Ecto neural progenitor cell (in vitro differentiated cells): ENCODE results near the gene MDGA2.
"Not testable (repeated sequence)": the region's sequence is repeated elsewhere in the genome, so short reads cannot be mapped to it uniquely, and the experiment has no call there.

ENCODE experiments used
- DNase-seq: peaks from one replicate; pipeline ENCODE4 v3.0.0-alpha.2; 2018; ENCODE audit warnings: low spot score

The MDGA2 gene

DNA sequence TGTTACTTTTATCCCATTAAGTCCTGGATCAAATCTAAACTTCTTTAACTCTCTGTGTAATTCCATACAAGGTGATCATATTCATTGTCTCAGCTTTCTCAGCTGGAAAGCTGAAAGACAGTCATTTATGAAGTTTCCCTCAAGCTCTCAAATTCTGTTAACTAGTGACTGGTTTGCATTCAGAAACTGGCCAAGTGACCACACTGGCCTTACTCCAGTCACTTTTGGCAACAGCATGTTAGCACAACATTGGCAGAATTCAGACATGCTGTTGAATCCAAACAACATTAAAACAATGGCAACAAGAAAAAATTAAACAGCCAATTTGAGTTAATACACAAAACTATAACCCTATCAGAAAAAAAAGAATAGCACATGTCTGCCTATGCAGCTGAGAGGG lies 343.3 kb downstream of the MDGA2 start:
- DNase-seq = no peak

DNA sequence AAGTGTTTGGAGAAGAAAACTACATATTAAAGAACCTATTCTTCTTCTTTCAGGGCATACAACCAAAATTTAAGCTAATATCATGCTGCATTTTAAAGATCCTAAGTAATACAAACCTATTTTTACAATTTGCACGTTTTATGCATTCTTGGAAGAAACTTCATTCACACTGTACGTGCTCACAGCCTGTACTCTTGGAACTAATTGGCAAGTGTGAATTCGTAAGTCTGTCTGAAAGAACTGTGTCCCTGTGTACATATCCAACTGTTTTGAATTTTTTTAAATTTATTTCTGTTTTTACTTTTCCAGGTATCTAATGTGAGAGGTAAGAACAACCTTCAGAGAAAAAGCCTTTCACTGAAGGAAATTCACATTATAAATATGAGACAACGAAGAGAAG lies 347.0 kb downstream of the MDGA2 start:
- DNase-seq = no peak

- no peak for DNase-seq
Observed at GRCh38 chr14:47327336-47327735, 348.1 kb downstream of the MDGA2 start.

DNA sequence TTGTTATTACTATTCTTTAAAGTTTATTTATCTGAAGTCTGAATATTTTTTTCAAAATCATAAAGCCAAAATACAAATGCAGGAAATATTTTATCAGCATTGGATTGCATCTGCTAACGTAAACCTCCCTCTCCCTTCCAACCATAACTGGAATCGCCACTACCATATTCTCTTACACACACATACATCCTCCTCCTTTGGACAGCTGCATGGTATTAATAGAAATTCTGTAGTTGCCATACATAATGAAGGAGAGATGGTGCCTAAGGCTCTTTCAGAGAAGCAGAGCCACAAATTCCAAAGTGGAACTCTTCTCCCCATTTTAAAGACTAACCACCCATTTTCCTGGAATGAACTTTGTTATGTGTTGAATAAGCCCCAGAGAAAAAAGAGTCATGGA lies 352.7 kb downstream of the MDGA2 start:
- no peak for DNase-seq

- no peak for DNase-seq
Observed at GRCh38 chr14:47302121-47302520, 373.3 kb downstream of the MDGA2 start.

- DNase-seq = no peak
Observed at GRCh38 chr14:47300796-47301195, 374.6 kb downstream of the MDGA2 start.

GRCh38 chr14:47297374-47297773 lies 378.0 kb downstream of the MDGA2 start:
- no peak for DNase-seq

DNA sequence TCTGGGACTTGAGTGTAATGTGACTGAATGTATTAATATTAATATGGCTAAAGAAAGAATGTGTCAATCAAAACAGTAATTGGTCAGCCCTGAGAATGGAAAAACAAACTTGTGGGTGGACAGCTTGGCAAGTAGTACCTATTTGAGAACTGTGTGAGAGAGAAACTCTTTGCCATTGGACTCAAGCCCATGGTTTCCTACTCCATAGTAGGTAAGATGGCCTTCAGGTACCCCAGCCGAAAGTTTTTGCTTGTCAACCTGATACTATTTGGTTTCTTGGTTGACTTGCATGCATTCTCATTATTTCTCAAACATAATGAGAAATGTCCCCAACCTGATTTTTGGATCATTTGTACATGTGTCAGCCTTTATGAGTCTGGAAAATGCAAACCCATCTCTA lies 391.1 kb downstream of the MDGA2 start:
- DNase-seq = no peak

DNA sequence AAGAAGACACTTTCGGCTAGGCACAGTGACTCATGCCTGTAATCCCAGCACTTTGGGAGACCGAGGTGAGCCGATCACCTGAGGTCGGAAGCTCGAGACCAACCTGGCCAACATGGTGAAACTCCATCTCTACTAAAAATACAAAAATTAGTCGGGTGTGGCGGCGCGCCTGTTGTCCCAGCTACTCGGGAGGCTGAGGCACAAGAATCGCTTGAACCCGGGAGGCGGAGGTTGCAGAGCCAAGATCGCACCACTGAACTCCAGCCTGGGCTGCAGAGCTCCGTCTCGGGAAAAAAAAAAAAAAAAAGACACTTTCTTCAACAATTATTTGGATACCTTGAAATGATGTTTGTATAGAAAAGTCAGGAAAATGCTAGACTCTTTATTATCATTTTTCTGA lies 393.6 kb downstream of the MDGA2 start:
- DNase-seq = not testable (repeated sequence)

GRCh38 chr14:47278233-47278842 lies 397.1 kb downstream of the MDGA2 start:
- DNase-seq = peak; percentile 74

GRCh38 chr14:47277703-47278102 lies 397.7 kb downstream of the MDGA2 start:
- no peak for DNase-seq

GRCh38 chr14:47276931-47277330 lies 398.5 kb downstream of the MDGA2 start:
- DNase-seq = no peak

DNA sequence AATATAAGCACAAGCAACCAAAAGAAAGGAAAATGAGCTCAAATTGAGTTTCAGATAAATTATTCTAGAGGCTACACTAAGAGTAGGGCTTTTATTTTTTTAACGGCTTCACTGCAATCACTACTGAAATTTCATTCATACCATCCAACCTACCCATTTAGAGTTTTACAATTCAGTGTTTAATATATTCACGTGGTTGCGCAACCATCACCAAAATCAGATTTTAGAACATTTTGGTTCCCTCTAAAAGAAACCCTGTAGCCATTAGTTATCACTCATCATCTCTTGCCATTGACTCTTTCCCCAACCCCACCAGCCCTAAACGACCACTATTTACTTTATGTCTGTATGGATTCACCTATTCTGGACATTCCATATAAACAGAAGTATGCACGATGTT lies 401.5 kb downstream of the MDGA2 start:
- no peak for DNase-seq

GRCh38 chr14:47270715-47271114 lies 404.7 kb downstream of the MDGA2 start:
- DNase-seq = no peak

DNA sequence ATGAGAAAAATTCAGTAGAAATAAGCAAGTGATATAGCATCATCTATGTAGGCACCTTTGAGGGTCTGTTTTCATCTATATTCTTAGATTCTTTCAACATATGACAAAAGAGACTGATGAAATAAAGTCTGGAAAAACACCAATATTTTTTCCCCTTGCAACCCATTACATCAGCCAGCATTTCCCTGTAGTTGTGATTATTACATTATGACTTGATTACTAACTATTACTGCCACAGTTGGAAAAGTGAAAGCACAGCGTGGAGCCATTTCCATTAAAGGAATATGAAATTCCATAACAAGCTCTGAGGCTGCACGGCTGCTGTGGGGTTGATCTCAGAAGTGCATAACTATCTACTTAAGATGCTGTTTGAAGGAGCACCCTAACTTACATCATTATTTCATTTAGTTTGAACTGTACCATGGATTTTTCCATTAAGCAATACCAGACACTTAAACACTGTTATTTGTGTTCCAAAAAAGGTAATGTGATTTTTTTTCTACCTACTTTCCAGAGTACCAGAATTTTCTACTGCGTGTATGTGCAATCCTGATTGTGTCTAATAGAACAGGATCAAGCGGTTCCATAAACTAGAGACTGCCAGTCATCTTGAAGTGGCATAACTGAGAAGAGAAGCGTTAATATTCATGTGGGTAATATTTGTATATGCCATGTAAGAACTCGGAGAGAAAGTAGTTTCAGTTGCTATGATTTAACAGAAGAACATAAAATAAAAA lies 405.5 kb downstream of the MDGA2 start:
- DNase-seq = no peak

DNA sequence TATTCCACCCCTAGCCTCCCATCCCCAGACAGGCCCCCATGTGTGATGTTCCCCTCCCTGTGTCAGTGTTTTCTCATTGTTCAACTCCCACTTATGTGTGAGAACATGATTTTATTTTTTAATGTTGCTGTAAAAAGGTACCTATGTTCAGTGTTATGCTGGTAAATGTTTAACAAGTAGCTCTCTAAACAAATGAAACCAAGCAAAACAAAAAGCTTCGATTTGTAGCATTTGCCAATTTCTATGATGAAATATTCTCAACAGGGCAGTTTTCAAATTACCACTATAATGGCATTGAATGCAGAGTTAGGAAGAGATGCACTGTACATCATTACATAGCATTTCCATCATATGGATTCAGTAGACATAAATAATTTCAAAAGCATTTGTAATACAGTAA lies 410.6 kb downstream of the MDGA2 start:
- no peak for DNase-seq

- no peak for DNase-seq
Observed at GRCh38 chr14:47262801-47263200, 412.6 kb downstream of the MDGA2 start.

- no peak for DNase-seq
Observed at GRCh38 chr14:47261350-47261749, 414.1 kb downstream of the MDGA2 start.

DNA sequence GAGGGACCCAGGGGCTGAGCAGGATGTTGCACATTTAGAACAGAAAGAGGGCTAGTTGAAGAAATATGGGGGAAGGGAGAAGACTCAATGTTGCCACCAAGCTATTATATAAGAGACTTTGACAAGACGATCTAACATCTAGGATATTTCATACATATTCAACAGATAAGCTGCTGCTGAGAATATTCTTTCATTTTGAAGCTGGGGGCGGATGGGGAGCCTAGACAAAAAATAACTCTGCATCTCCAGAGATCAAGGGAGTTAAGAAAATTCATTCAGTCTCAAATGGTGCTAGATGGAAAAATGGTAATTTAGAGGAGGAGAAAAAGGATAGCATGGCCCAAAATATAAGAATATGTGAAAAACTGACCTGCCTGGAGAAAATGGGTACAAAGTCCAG lies 415.6 kb downstream of the MDGA2 start:
- no peak for DNase-seq

DNA sequence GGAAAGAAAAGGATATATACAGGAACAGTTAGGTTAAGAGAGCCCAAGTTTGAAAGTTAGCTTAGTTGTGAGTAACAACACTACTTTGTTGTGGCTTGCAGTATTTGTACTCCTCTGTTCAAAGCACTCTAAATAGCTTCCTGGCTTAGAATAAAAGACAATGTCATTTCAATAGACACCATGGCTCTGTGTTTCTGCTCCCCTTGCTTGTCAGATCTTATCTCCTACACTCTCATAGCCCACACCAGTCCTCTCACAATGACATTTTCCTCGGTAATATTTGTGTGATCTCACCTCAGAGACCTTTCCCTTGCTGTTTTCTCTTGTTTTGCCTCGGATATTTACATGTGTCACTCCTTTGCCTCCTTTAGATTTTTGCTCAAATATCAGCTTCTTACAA lies 418.4 kb downstream of the MDGA2 start:
- no peak for DNase-seq

- DNase-seq = no peak
Observed at GRCh38 chr14:47252802-47253201, 422.6 kb downstream of the MDGA2 start.

GRCh38 chr14:47246367-47246766 lies 429.0 kb downstream of the MDGA2 start:
- DNase-seq = no peak

GRCh38 chr14:47242579-47242978 lies 432.8 kb downstream of the MDGA2 start:
- not testable (repeated sequence) for DNase-seq
